BJ (cell line): ENCODE data around the gene TGM4. TPM values are rescaled to one million over a fixed set of nuclear protein-coding genes. Genes with fewer than 3 reads are reported as not detected.

Source experiments
- CTCF ChIA-PET: fragments of 350-600 bp; formaldehyde crosslinking; extraction: SDS; loops from one replicate; lab custom pipeline; 2021; ENCODE audit warnings: antibody characterized with exemption, inconsistent platforms; lab: Yijun Ruan, JAX
- POLR2A ChIA-PET: fragments of 300-600 bp; sonication (Branson Sonifier 250); formaldehyde crosslinking; extraction: SDS; loops from one replicate; lab custom pipeline; 2021; ENCODE audit warnings: antibody characterized with exemption; lab: Charles Lee
- DNase-seq: peaks from one replicate; pipeline ENCODE4 v3.0.0-alpha.2; 2011; ENCODE audit warnings: low read depth
- H3K27me3 ChIP-seq: 2 replicates; pipeline ENCODE4 v1.6.0; 2011; ENCODE audit warnings: low read length; ENCODE audit not compliant: control insufficient read depth, insufficient read depth
- H3K36me3 ChIP-seq: 2 replicates; pipeline ENCODE4 v1.5.1; 2011; ENCODE audit warnings: low read length; ENCODE audit not compliant: control insufficient read depth, insufficient read depth
- H3K4me3 ChIP-seq: 2 replicates; pipeline ENCODE4 v1.5.1; 2011; ENCODE audit warnings: low read depth, mild to moderate bottlenecking, control low read depth, low read length
- polyA plus RNA-seq: library from polyadenylated mRNA; depleted of rRNA; stranded (reverse); fragments of >200 nt; gene quantifications from 2 replicates; pipeline ENCODE4 v1.2.3, GENCODE V29; 2011
- TF ChIP-seq, protein P1 (sequence below): IDR thresholded peaks from 2 replicates; pipeline ENCODE4 v1.5.1; 2011; ENCODE audit warnings: low read depth, mild to moderate bottlenecking, control low read depth, inconsistent platforms, low read length, moderate library complexity; ENCODE audit not compliant: insufficient read depth

Gene TGM4
- polyA plus RNA-seq, 1 experiment, result not detected

DNA sequence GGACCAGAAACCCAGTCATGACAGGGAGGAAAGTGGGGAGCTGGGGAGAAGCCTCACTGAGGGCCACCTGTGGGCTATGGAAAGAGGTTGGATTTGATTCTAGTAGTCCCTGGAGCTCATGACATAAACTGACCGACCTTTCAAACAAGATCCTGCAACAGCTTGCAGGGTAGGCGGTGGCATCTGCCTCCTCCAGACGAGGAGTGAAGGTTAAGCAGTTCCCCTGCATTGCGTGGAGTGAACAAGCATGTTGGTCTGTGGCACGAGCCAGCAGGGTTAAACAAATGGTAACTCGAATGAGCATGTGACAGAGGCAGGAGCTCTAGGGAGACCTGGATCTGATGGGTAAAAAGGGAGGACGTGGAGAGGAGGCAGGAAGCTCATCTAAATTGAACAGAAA lies 12.7 kb downstream of the TGM4 start:
- H3K36me3 ChIP-seq, result no peaks in the 10 kb centered on the region
- DNase-seq, result no peak
- TF ChIP-seq, protein P1, sequence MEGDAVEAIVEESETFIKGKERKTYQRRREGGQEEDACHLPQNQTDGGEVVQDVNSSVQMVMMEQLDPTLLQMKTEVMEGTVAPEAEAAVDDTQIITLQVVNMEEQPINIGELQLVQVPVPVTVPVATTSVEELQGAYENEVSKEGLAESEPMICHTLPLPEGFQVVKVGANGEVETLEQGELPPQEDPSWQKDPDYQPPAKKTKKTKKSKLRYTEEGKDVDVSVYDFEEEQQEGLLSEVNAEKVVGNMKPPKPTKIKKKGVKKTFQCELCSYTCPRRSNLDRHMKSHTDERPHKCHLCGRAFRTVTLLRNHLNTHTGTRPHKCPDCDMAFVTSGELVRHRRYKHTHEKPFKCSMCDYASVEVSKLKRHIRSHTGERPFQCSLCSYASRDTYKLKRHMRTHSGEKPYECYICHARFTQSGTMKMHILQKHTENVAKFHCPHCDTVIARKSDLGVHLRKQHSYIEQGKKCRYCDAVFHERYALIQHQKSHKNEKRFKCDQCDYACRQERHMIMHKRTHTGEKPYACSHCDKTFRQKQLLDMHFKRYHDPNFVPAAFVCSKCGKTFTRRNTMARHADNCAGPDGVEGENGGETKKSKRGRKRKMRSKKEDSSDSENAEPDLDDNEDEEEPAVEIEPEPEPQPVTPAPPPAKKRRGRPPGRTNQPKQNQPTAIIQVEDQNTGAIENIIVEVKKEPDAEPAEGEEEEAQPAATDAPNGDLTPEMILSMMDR, result no peak
- no peaks in the 10 kb centered on the region for H3K27me3 ChIP-seq
- H3K4me3 ChIP-seq, result no peak overlapping the region
- POLR2A ChIA-PET, result no interaction called here
- CTCF ChIA-PET, result interaction anchor here (1.0 kb wide), 1 partner anchor 125 kb away, joined by 3 read pairs; no protein-coding TSS in a partner anchor

- no peaks in the 10 kb centered on the region for H3K36me3 ChIP-seq
- ChIA-PET POLR2A (no interaction called here), CTCF (no interaction called here)
- H3K27me3 ChIP-seq, result no peaks in the 10 kb centered on the region
- H3K4me3 ChIP-seq, result no peak overlapping the region
- no peak for DNase-seq
- TF ChIP-seq, protein P1, result no peak
These were observed 15.8 kb downstream of the TGM4 start for GRCh38 chr3:44890258-44890657.

DNA sequence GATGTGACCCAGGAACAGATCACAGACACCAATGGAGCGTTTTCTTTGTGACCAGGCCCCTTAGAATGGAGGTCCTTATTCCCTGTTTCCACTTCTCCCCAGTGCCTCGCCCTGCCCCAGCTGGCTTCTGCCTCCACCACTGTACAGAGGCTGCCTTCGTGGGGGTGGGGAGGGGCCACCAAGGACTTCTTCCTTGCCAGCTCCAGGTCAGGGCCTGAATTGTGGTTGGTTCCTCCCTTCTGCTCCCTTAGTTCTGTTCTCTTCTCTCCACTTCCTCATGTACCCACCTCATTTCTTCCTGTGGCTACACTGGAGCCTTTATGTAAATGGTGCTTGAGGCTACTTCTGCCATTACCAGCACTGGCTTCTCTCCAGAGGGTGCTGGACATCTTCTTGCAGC lies 16.4 kb downstream of the TGM4 start:
- Histone ChIP-seq H3K4me3 (no peak overlapping the region), H3K27me3 (no peaks in the 10 kb centered on the region), H3K36me3 (no peaks in the 10 kb centered on the region)
- ChIA-PET POLR2A (no interaction called here), CTCF (interaction anchor here (0.6 kb wide), 1 partner anchor 11 kb away, joined by 3 read pairs; no protein-coding TSS in a partner anchor)
- TF ChIP-seq, protein P1, result no peak
- DNase-seq, result no peak

DNA sequence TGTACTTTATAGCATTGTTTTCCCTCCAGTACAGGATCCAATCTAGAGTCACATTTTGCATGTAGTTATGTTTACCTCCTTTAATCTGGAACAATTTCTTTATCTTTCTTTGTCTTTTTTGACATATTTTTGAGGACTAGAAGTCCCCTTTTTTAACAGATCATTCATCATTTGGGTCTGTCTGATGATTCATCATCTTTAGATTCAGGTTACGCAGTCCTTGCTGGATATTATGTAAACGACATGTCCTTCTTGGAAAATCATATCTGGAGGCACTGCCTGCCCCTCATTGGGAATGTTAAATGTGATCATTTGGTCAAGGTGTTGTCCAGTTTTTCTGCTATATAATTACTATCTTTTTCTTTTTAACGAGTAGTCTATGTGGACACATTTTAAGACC lies 18.3 kb downstream of the TGM4 start:
- TF ChIP-seq, protein P1, result no peak
- CTCF ChIA-PET, result no interaction called here
- DNase-seq, result no peak

GRCh38 chr3:44893097-44893496 lies 18.7 kb downstream of the TGM4 start:
- H3K36me3 ChIP-seq, result no peaks in the 10 kb centered on the region
- POLR2A ChIA-PET, result no interaction called here
- H3K4me3 ChIP-seq, result no peak overlapping the region
- H3K27me3 ChIP-seq, result no peaks in the 10 kb centered on the region
- CTCF ChIA-PET, result no interaction called here
- DNase-seq, result no peak
- TF ChIP-seq, protein P1, result no peak

More for the DNA sequence above, 18.3 kb downstream of the TGM4 start:
- H3K36me3 ChIP-seq, result no peaks in the 10 kb centered on the region
- H3K4me3 ChIP-seq, result no peak overlapping the region
- POLR2A ChIA-PET, result interaction anchor here (0.6 kb wide), 1 partner anchor 12 kb away, joined by 3 read pairs; no protein-coding TSS in a partner anchor
- H3K27me3 ChIP-seq, result no peaks in the 10 kb centered on the region
